Esophagus muscularis mucosa (tissue), 3 donors: ENCODE data around the gene ANKRD53.

Experiments
- CTCF ChIP-seq, 3 experiments: fragments of 200-600 bp in 2 of 3; fragments of 450-650 bp in 1 of 3; sonication (generic) in 2 of 3; IDR thresholded peaks; one replicate each; pipeline ENCODE4 v1.5.1; 2017 to 2019; ENCODE audit warnings: antibody characterized with exemption in 3 of 3, mild to moderate bottlenecking in 2 of 3, moderate library complexity in 1 of 3
- POLR2A ChIP-seq: fragments of 450-650 bp; IDR thresholded peaks from one replicate; pipeline ENCODE4 v1.6.1; 2017; ENCODE audit warnings: antibody characterized with exemption, moderate library complexity, mild to moderate bottlenecking, low read depth
- POLR2AphosphoS5 ChIP-seq, 2 donors: sonication (generic); formaldehyde crosslinking; IDR thresholded peaks; one replicate each; pipeline ENCODE4 v1.6.1; 2017; ENCODE audit warnings: antibody characterized with exemption in 2 of 2

- TF ChIP-seq CTCF (IDR thresholded peaks at IDR 0.05) (no peak), POLR2AphosphoS5 (IDR thresholded peaks at IDR 0.05) (no peak), POLR2A (no peak)
These were observed 41.2 kb upstream of the ANKRD53 start for GRCh38 chr2:70936979-70937811.
